ENCODE results near the gene HEATR5A. TPM values are rescaled to one million over a fixed set of nuclear protein-coding genes. Genes with fewer than 3 reads are reported as not detected.

The HEATR5A gene
- total and polyA plus RNA-seq, 2 experiments from 2014 or later: 25.8 to 32.5 TPM

DNA sequence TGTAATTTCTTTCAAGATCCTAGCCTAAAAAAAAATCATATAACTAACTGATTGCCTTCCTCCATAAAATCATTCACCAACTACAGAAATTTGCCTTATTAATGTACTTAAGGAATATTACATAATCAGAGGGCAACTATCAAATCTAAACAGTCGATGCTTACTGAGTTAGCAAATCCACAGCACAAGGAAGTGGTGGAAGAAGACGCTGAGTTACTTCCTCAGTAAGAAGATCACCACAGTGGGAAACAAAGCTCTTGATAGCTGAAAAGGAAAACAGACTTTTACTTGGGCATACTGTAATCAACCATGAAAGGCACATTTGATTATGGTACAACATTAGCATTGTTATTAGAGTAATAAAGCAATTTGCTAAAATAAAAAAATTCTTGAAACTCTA lies 48.7 kb downstream of the HEATR5A start:
- Mint-ChIP-seq H3K4me1 (no peaks in the 10 kb centered on the region), H3K27me3 (ENCODE audit: insufficient read depth, low read depth, poor library complexity) (no peaks in the 10 kb centered on the region), H3K27ac (no peak overlapping the region), H3K36me3 (ENCODE audit: low read depth) (0 out of 3 replicates have a peak, but pooled peaks cover 9% of the 10 kb centered on the region), H3K4me3 (no peak overlapping the region), H3K9me3 (no peaks in the 10 kb centered on the region)
- DNase-seq (ENCODE audit: low spot score): no peak
- Histone ChIP-seq H2AFZ (no peak overlapping the region), H3K4me1 (ENCODE audit: insufficient read depth) (no peaks in the 10 kb centered on the region), H3F3A (replicated peaks; ENCODE audit: low read depth) (no peaks in the 10 kb centered on the region), H3K4me3 (no peak overlapping the region), H3K9me2 (ENCODE audit: insufficient read depth) (no peaks in the 10 kb centered on the region), H3K4me2 (no peak overlapping the region), H3K36me3 (ENCODE audit: insufficient read depth) (no peaks in the 10 kb centered on the region), H3K79me2 (replicated peaks; ENCODE audit: insufficient read depth) (no peaks in the 10 kb centered on the region), H3K27me3 (ENCODE audit: insufficient read depth) (no peaks in the 10 kb centered on the region), H4K20me1 (replicated peaks; ENCODE audit: insufficient read depth) (no peaks in the 10 kb centered on the region), H3K27ac (ENCODE audit: low read depth) (no peak overlapping the region)
- ATAC-seq: no peak
- no peak for TF ChIP-seq ETS1 (IDR thresholded peaks at IDR 0.05)
- TF ChIP-seq, protein P1, sequence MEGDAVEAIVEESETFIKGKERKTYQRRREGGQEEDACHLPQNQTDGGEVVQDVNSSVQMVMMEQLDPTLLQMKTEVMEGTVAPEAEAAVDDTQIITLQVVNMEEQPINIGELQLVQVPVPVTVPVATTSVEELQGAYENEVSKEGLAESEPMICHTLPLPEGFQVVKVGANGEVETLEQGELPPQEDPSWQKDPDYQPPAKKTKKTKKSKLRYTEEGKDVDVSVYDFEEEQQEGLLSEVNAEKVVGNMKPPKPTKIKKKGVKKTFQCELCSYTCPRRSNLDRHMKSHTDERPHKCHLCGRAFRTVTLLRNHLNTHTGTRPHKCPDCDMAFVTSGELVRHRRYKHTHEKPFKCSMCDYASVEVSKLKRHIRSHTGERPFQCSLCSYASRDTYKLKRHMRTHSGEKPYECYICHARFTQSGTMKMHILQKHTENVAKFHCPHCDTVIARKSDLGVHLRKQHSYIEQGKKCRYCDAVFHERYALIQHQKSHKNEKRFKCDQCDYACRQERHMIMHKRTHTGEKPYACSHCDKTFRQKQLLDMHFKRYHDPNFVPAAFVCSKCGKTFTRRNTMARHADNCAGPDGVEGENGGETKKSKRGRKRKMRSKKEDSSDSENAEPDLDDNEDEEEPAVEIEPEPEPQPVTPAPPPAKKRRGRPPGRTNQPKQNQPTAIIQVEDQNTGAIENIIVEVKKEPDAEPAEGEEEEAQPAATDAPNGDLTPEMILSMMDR (conservative IDR thresholded peaks at IDR 0.05; ENCODE audit: low read depth in 2 of 2): no peak

- no peak overlapping the region for H2AFZ ChIP-seq
- no peaks in the 10 kb centered on the region for H3F3A ChIP-seq (replicated peaks; ENCODE audit: low read depth)
- H3K27ac ChIP-seq (ENCODE audit: low read depth): no peak overlapping the region
- H3K9me3 Mint-ChIP-seq: no peaks in the 10 kb centered on the region
- no peaks in the 10 kb centered on the region for H3K4me1 Mint-ChIP-seq
- no peaks in the 10 kb centered on the region for H3K27me3 Mint-ChIP-seq (ENCODE audit: insufficient read depth, low read depth, poor library complexity)
- no peaks in the 10 kb centered on the region; the same call in 1 of the 2 replicates for H4K20me1 ChIP-seq (replicated peaks; ENCODE audit: insufficient read depth)
- no peak overlapping the region for H3K27ac Mint-ChIP-seq
- H3K4me3 ChIP-seq: no peak overlapping the region
- no peaks in the 10 kb centered on the region for H3K9me2 ChIP-seq (ENCODE audit: insufficient read depth)
- DNase-seq (ENCODE audit: low spot score) (no peak), ATAC-seq (no peak)
- no peaks in the 10 kb centered on the region for H3K79me2 ChIP-seq (replicated peaks; ENCODE audit: insufficient read depth)
- no peaks in the 10 kb centered on the region for H3K27me3 ChIP-seq (ENCODE audit: insufficient read depth)
- H3K4me3 Mint-ChIP-seq: no peak overlapping the region
- peaks cover 3% of the 10 kb centered on the region; the same call in 2 of the 3 replicates for H3K36me3 Mint-ChIP-seq (ENCODE audit: low read depth)
- H3K4me2 ChIP-seq: no peak overlapping the region
- TF ChIP-seq EZH2 (IDR thresholded peaks at IDR 0.05; ENCODE audit: low read depth, unreplicated experiment) (no peak), REST (IDR thresholded peaks at IDR 0.05; ENCODE audit: unreplicated experiment) (no peak), CREB1 (CRISPR knock-in tag; IDR thresholded peaks at IDR 0.05; ENCODE audit: low read depth) (no peak), ZNF331 (CRISPR knock-in tag; IDR thresholded peaks at IDR 0.05; ENCODE audit: low read depth) (no peak)
- H3K36me3 ChIP-seq (ENCODE audit: insufficient read depth): no peaks in the 10 kb centered on the region
- no peaks in the 10 kb centered on the region for H3K4me1 ChIP-seq (ENCODE audit: insufficient read depth)
Observed at GRCh38 chr14:31363331-31364073, 56.8 kb downstream of the HEATR5A start.

All from GM23338 (cell line).